Keratinocyte (primary cell): ENCODE data around the gene RETREG1. TPM values are rescaled to one million over a fixed set of nuclear protein-coding genes. Genes with fewer than 3 reads are reported as not detected.

Source experiments
- DNase-seq: peaks from one replicate; pipeline ENCODE4 v3.0.0-alpha.2; 2011; ENCODE audit warnings: low read depth, missing footprints, low spot score
- FAIRE-seq: peaks from 2 replicates; lab custom pipeline; 2011; peaks lifted over from hg19 to GRCh38; lab: Jason Lieb, UNC
- H2AFZ ChIP-seq: 2 replicates; pipeline ENCODE4 v1.6.0; 2012; ENCODE audit warnings: low read length, control low read depth, inconsistent platforms; ENCODE audit not compliant: control insufficient read depth
- H3K27ac ChIP-seq: 2 replicates; pipeline ENCODE4 v1.5.1; 2011; ENCODE audit warnings: low read length; ENCODE audit not compliant: control insufficient read depth, insufficient read depth
- H3K27me3 ChIP-seq: 3 replicates; pipeline ENCODE4 v1.6.0; 2011; ENCODE audit warnings: low read length; ENCODE audit not compliant: control insufficient read depth, insufficient read depth; ENCODE audit errors: extremely low read depth
- H3K36me3 ChIP-seq, 2 experiments: 2 replicates in 1 of 2; 3 replicates in 1 of 2; pipeline ENCODE4 v1.5.1; 2011; ENCODE audit warnings: low read length in 2 of 2, mild to moderate bottlenecking in 1 of 2; ENCODE audit not compliant: control insufficient read depth in 2 of 2, insufficient read depth in 2 of 2; ENCODE audit errors: extremely low read depth in 1 of 2
- H3K4me1 ChIP-seq: 3 replicates; pipeline ENCODE4 v1.5.1; 2011; ENCODE audit warnings: low read length; ENCODE audit not compliant: control insufficient read depth, insufficient read depth; ENCODE audit errors: extremely low read depth
- H3K4me2 ChIP-seq: 3 replicates; pipeline ENCODE4 v1.6.0; 2011; ENCODE audit warnings: low read depth, low read length; ENCODE audit not compliant: control insufficient read depth, insufficient read depth; ENCODE audit errors: extremely low read depth
- H3K4me3 ChIP-seq, 3 experiments: fragments of 200-600 bp in 1 of 3; sonication (generic) in 1 of 3; 2 replicates in 2 of 3; 3 replicates in 1 of 3; pipeline ENCODE4 v1.5.1; 2011 to 2016; ENCODE audit warnings: low read length in 3 of 3, mild to moderate bottlenecking in 3 of 3, control low read depth in 2 of 3, inconsistent platforms in 1 of 3, low read depth in 1 of 3, mixed read lengths in 1 of 3, mixed run types in 1 of 3, moderate library complexity in 1 of 3; ENCODE audit not compliant: control insufficient read depth in 2 of 3, insufficient read depth in 2 of 3; ENCODE audit errors: extremely low read depth in 1 of 3
- H3K79me2 ChIP-seq: 2 replicates; pipeline ENCODE4 v1.6.0; 2012; ENCODE audit warnings: low read length; ENCODE audit not compliant: control insufficient read depth, insufficient read depth
- H3K9ac ChIP-seq: 3 replicates; pipeline ENCODE4 v1.6.0; 2011; ENCODE audit warnings: low read length; ENCODE audit not compliant: control insufficient read depth, insufficient read depth; ENCODE audit errors: extremely low read depth
- H3K9me1 ChIP-seq: 3 replicates; pipeline ENCODE4 v1.6.0; 2011; ENCODE audit warnings: low read length; ENCODE audit not compliant: control insufficient read depth, insufficient read depth; ENCODE audit errors: extremely low read depth
- H3K9me3 ChIP-seq: 2 replicates; pipeline ENCODE4 v1.5.1; 2012; ENCODE audit warnings: low read depth, low read length; ENCODE audit not compliant: control insufficient read depth
- H4K20me1 ChIP-seq: 3 replicates; pipeline ENCODE4 v1.6.0; 2011; ENCODE audit warnings: low read length; ENCODE audit not compliant: control insufficient read depth, insufficient read depth; ENCODE audit errors: extremely low read depth
- EZH2 ChIP-seq: IDR thresholded peaks from one replicate; pipeline ENCODE4 v1.6.1; 2012; ENCODE audit warnings: inconsistent platforms, mild to moderate bottlenecking, low read length, moderate library complexity
- dilution Hi-C: fragments of 300-500 bp; cut with MboI; formaldehyde crosslinking; loops from one replicate; pipeline ENCODE4 v1.7.0; 2020; ENCODE audit warnings: low sequenced_read_pairs; ENCODE audit not compliant: extremely low pct_ligation_motif_present
- polyA minus RNA-seq, 3 experiments: library from RNA; depleted of rRNA, polyadenylated mRNA; stranded (reverse); fragments of >200 nt; gene quantifications; 1 replicate in 1 of 3; 2 replicates in 1 of 3; 3 replicates in 1 of 3; pipeline ENCODE4 v1.2.3, GENCODE V29; 2011
- polyA plus RNA-seq, 5 experiments: library from polyadenylated mRNA; depleted of rRNA in 3 of 5; stranded (reverse) in 3 of 5; stranded (forward) in 1 of 5; unstranded in 1 of 5; fragments of >200 nt; gene quantifications; 1 replicate in 1 of 5; 2 replicates in 3 of 5; 3 replicates in 1 of 5; pipeline versions ENCODE4 v1.2.1 to v1.2.3, GENCODE V29; 2011 to 2012; ENCODE audit warnings: missing spikeins in 2 of 5, low read depth in 1 of 5, low replicate concordance in 1 of 5
- TF ChIP-seq, protein P1 (sequence below), 3 experiments: IDR thresholded peaks in 1 of 3; conservative IDR thresholded peaks in 1 of 3; optimal IDR thresholded peaks in 1 of 3; 2 replicates in 2 of 3; 3 replicates in 1 of 3; pipeline versions ENCODE3 to v1.5.1; 2011; ENCODE audit warnings: low read length in 3 of 3, mild to moderate bottlenecking in 3 of 3, moderate library complexity in 2 of 3, control low read depth in 1 of 3, inconsistent platforms in 1 of 3; ENCODE audit not compliant: insufficient read depth in 2 of 3; ENCODE audit errors: extremely low read depth in 1 of 3

Gene RETREG1, protein sequence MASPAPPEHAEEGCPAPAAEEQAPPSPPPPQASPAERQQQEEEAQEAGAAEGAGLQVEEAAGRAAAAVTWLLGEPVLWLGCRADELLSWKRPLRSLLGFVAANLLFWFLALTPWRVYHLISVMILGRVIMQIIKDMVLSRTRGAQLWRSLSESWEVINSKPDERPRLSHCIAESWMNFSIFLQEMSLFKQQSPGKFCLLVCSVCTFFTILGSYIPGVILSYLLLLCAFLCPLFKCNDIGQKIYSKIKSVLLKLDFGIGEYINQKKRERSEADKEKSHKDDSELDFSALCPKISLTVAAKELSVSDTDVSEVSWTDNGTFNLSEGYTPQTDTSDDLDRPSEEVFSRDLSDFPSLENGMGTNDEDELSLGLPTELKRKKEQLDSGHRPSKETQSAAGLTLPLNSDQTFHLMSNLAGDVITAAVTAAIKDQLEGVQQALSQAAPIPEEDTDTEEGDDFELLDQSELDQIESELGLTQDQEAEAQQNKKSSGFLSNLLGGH
- polyA plus RNA-seq, result 4.3 to 13.6 TPM (median 7.4 TPM) in 3 replicates
- polyA plus RNA-seq (2011; ENCODE audit: low read depth), result 4.5 TPM
- 3.7 and 4.5 TPM in 2 replicates for polyA plus RNA-seq (2011; cell fraction: cytosol; rRNA removed)
- polyA plus RNA-seq (2011; cell fraction: nucleus; rRNA removed), result 17.0 and 21.3 TPM in 2 replicates
- 3.8 and 4.5 TPM in 2 replicates for polyA plus RNA-seq (2012; ENCODE audit: low replicate concordance)
- polyA minus RNA-seq, result 0.92 to 13.9 TPM (median 3.6 TPM) in 3 replicates
- 6.5 TPM for polyA minus RNA-seq (2011; cell fraction: cytosol; rRNA and poly(A)+ RNA removed)
- polyA minus RNA-seq (2011; cell fraction: nucleus; rRNA and poly(A)+ RNA removed), result 10.4 and 23.0 TPM in 2 replicates

DNA sequence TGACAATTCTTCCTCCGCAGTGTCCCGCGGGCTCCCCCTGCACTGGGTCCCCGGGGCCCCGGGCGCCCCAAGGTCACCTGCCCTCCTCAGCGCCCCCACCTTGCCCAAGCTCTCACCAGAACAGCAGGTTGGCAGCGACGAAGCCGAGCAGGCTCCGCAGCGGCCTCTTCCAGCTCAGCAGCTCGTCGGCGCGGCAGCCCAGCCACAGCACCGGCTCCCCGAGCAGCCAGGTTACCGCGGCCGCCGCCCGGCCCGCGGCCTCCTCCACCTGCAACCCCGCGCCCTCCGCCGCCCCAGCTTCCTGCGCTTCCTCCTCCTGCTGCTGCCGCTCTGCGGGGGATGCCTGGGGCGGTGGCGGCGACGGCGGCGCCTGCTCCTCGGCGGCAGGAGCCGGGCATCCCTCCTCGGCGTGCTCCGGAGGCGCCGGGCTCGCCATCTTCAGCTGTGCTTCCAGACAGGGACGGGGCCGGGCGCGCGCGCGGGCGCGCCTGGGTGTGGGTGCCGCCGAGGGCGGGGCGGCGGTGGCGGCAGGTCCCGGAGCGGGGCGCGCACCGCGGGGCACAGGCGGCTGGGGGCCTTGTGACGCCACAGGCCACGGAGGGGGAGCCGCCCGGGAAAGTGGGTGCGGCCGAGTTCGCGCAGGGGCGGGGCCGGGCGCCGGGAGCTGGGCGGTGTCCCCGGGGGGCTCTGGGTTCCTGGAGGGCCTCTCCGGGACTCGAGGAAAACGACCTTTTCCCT, at the start of gene RETREG1:
RETREG1 (minus strand) TSS at position 462 of the 738 bp plus-strand sequence; CDS start at position 436, 26 bp downstream.
- Histone ChIP-seq H3K9ac (no peak within 1 kb of the TSS), H3K27ac (no peak within 1 kb of the TSS)
- DNase-seq, result no peak

DNA sequence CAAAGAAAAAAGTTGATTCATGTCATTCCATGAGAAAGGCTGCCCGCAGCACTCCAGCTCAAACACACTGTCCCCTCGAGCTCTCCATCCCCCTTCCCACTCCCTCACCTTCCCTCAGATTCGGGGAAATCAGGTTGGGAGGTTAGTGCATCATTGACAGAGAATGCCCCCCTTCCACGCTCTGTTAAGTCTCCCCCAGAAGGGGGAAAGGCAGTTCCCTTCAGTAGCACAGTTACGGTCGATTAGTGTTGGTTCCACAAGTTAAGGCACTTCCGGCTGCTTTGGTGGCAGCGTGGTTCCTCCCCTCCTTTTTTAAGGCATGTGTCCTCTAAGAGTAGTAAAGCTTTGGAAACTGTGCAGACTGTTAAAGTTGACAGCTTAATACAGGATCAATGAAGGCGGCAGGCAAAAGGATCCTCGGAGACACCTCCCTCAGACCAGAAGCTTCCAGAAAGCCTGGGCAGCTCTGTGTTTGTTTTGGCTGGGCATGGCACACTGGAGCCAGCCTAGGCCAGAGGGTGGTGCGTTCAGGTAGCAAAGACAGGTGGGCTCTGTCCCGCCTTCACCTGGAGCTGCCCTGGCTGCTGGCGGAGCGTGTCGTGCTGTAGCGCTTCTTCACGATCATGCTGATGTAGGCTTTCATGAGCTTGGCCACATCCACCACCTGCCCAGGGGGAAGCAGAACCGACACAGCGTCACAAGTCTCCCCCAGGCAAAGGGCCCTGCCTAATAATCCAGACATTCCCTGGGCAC, 49.5 kb upstream of the RETREG1 start:
- no peaks in the 10 kb centered on the region for H3K79me2 ChIP-seq
- no peak overlapping the region for H3K9ac ChIP-seq
- H4K20me1 ChIP-seq, result no peaks in the 10 kb centered on the region
- H3K36me3 ChIP-seq, result peaks cover 37 to 45% of the 10 kb centered on the region in 2 experiments
- dilution Hi-C loops, result no loop called here
- no peak for TF ChIP-seq EZH2
- TF ChIP-seq, protein P1, sequence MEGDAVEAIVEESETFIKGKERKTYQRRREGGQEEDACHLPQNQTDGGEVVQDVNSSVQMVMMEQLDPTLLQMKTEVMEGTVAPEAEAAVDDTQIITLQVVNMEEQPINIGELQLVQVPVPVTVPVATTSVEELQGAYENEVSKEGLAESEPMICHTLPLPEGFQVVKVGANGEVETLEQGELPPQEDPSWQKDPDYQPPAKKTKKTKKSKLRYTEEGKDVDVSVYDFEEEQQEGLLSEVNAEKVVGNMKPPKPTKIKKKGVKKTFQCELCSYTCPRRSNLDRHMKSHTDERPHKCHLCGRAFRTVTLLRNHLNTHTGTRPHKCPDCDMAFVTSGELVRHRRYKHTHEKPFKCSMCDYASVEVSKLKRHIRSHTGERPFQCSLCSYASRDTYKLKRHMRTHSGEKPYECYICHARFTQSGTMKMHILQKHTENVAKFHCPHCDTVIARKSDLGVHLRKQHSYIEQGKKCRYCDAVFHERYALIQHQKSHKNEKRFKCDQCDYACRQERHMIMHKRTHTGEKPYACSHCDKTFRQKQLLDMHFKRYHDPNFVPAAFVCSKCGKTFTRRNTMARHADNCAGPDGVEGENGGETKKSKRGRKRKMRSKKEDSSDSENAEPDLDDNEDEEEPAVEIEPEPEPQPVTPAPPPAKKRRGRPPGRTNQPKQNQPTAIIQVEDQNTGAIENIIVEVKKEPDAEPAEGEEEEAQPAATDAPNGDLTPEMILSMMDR (optimal IDR thresholded peaks at IDR 0.05 in 1 of 3, IDR thresholded peaks at IDR 0.05 in 1 of 3, conservative IDR thresholded peaks at IDR 0.05 in 1 of 3; ENCODE audit: extremely low read depth in 1 of 3, insufficient read depth in 2 of 3, low read length in 3 of 3), result no peak
- H3K9me3 ChIP-seq, result no peaks in the 10 kb centered on the region
- no peaks in the 10 kb centered on the region for H3K9me1 ChIP-seq
- H3K4me3 ChIP-seq, result no peak overlapping the region
- no peak for FAIRE-seq
- H3K27me3 ChIP-seq, result no peaks in the 10 kb centered on the region
- no peak overlapping the region for H3K27ac ChIP-seq
- H3K4me2 ChIP-seq, result no peak overlapping the region
- H3K4me1 ChIP-seq, result no peaks in the 10 kb centered on the region
- no peak for DNase-seq
- no peak overlapping the region for H2AFZ ChIP-seq

More for the DNA sequence above, at the start of gene RETREG1:
- Histone ChIP-seq H3K4me2 (peak within 1 kb of the TSS; percentile 87), H3K4me3 (peak within 1 kb of the TSS; percentile 43 to 67 (median 61)), H2AFZ (peak within 1 kb of the TSS; percentile 65), H3K27me3 (peaks cover 16% of the 10 kb centered on the region), H3K9me3 (no peaks in the 10 kb centered on the region), H3K4me1 (peaks cover 7% of the 10 kb centered on the region), H4K20me1 (no peaks in the 10 kb centered on the region), H3K36me3 (no peaks in the 10 kb centered on the region), H3K79me2 (no peaks in the 10 kb centered on the region), H3K9me1 (no peaks in the 10 kb centered on the region)
- no peak for TF ChIP-seq EZH2
- TF ChIP-seq, protein P1 (optimal IDR thresholded peaks at IDR 0.05 in 1 of 3, IDR thresholded peaks at IDR 0.05 in 1 of 3, conservative IDR thresholded peaks at IDR 0.05 in 1 of 3; ENCODE audit: extremely low read depth in 1 of 3, insufficient read depth in 2 of 3, low read length in 3 of 3), result no peak
- FAIRE-seq, result no peak
- dilution Hi-C loops, result no loop called here
